Gastrocnemius medialis (tissue), 4 donors: ENCODE results near the gene KRTAP20-2. TPM values are rescaled to one million over a fixed set of nuclear protein-coding genes. Genes with fewer than 3 reads are reported as not detected.

ENCODE experiments used
- ATAC-seq, 2 donors: fragments of 150-250 bp; one replicate each; pipeline ENCODE4 v1.9.1; 2016
- DNase-seq, 2 donors: peaks; one replicate each; pipeline ENCODE4 v3.0.0-alpha.2; 2019
- H3K27ac ChIP-seq, 4 donors: fragments of 200-600 bp; sonication (generic); 1 replicate in 1 of 4; 2 replicates in 3 of 4; pipeline ENCODE4 v1.5.1; 2016 to 2018; ENCODE audit warnings: mild to moderate bottlenecking in 2 of 4, moderate library complexity in 1 of 4
- H3K27me3 ChIP-seq, 3 donors: fragments of 200-600 bp; sonication (generic) in 2 of 3; 1 replicate in 1 of 3; 2 replicates in 2 of 3; pipeline versions ENCODE4 v1.5.1 to v1.6.0; 2016 to 2019; ENCODE audit warnings: mild to moderate bottlenecking in 1 of 3, moderate library complexity in 1 of 3
- H3K36me3 ChIP-seq, 2 donors: fragments of 200-600 bp; sonication (generic) in 1 of 2; one replicate each; pipeline ENCODE4 v1.5.1; 2017 to 2018
- H3K4me1 ChIP-seq, 2 donors: fragments of 200-600 bp; sonication (generic) in 1 of 2; one replicate each; pipeline ENCODE4 v1.5.1; 2016 to 2017; ENCODE audit warnings: mild to moderate bottlenecking in 2 of 2
- H3K4me3 ChIP-seq, 4 donors: fragments of 200-600 bp; sonication (generic) in 3 of 4; 1 replicate in 1 of 4; 2 replicates in 3 of 4; pipeline ENCODE4 v1.5.1; 2016 to 2019; ENCODE audit warnings: mild to moderate bottlenecking in 2 of 4
- H3K9me3 ChIP-seq, 3 donors: fragments of 200-600 bp; sonication (generic) in 2 of 3; 1 replicate in 1 of 3; 2 replicates in 2 of 3; pipeline ENCODE4 v1.5.1; 2016 to 2019
- CTCF ChIP-seq, 5 experiments: fragments of 450-650 bp in 3 of 5; fragments of 200-600 bp in 2 of 5; sonication (generic) in 2 of 5; IDR thresholded peaks in 4 of 5; conservative IDR thresholded peaks in 1 of 5; 1 replicate in 4 of 5; 2 replicates in 1 of 5; pipeline ENCODE4 v1.5.1; 2016 to 2019; ENCODE audit warnings: antibody characterized with exemption in 5 of 5, mild to moderate bottlenecking in 3 of 5, moderate library complexity in 3 of 5
- POLR2A ChIP-seq, 2 donors: fragments of 450-650 bp; IDR thresholded peaks; one replicate each; pipeline ENCODE4 v1.6.1; 2017; ENCODE audit warnings: antibody characterized with exemption in 2 of 2, mild to moderate bottlenecking in 2 of 2, moderate library complexity in 2 of 2
- in situ Hi-C, 4 donors: fragments of 200-750 bp; cut with MboI; loops; one replicate each; pipeline versions ENCODE4 v1.15.0 to v1.8.0; 2017; ENCODE audit warnings: low sequenced_read_pairs in 4 of 4
- intact Hi-C: fragments of 100-400 bp; cut with DNase I; formaldehyde crosslinking; loops from one replicate; pipeline ENCODE4 v1.15.1; 2023; ENCODE audit warnings: low total_unique reads
- total RNA-seq, 4 donors: library from RNA; depleted of rRNA; stranded (reverse); fragments of >200 nt; gene quantifications; one replicate each; pipeline versions ENCODE4 v1.1.0 to v1.2.3, GENCODE V29; 2016

The KRTAP20-2 gene
- total RNA-seq, 4 donors from 2014 or later: not detected

GRCh38 chr21:30652891-30653290, 17.9 kb downstream of the KRTAP20-2 start:
- DNase-seq: no peak
- no peaks in the 10 kb centered on the region for H3K4me1 ChIP-seq
- no peaks in the 10 kb centered on the region for H3K27me3 ChIP-seq
- H3K27ac ChIP-seq: no peak overlapping the region
- H3K9me3 ChIP-seq: no peaks in the 10 kb centered on the region
- intact Hi-C loops (no loop called here), in situ Hi-C loops (no loop called here)
- H3K36me3 ChIP-seq: no peaks in the 10 kb centered on the region
- TF ChIP-seq CTCF (IDR thresholded peaks at IDR 0.05 in 4 of 5, conservative IDR thresholded peaks at IDR 0.05 in 1 of 5) (no peak), POLR2A (IDR thresholded peaks at IDR 0.05) (no peak)
- ATAC-seq: no peak
- H3K4me3 ChIP-seq: no peak overlapping the region

- H3K4me3 ChIP-seq: no peak overlapping the region
- DNase-seq: no peak
- no peaks in the 10 kb centered on the region for H3K36me3 ChIP-seq
- intact Hi-C loops: no loop called here
- no peaks in the 10 kb centered on the region for H3K27me3 ChIP-seq
- no peak overlapping the region for H3K27ac ChIP-seq
- H3K9me3 ChIP-seq: no peaks in the 10 kb centered on the region
- TF ChIP-seq POLR2A (IDR thresholded peaks at IDR 0.05) (no peak), CTCF (IDR thresholded peaks at IDR 0.05 in 4 of 5, conservative IDR thresholded peaks at IDR 0.05 in 1 of 5) (no peak)
- H3K4me1 ChIP-seq: no peaks in the 10 kb centered on the region
- no peak for ATAC-seq
- in situ Hi-C loops: no loop called here
Measured at GRCh38 chr21:30668776-30669175, 33.8 kb downstream of the KRTAP20-2 start.

GRCh38 chr21:30672985-30673650, 38.1 kb downstream of the KRTAP20-2 start:
- H3K4me3 ChIP-seq: no peak overlapping the region
- H3K4me1 ChIP-seq: no peaks in the 10 kb centered on the region
- in situ Hi-C loops (no loop called here), intact Hi-C loops (no loop called here)
- H3K27me3 ChIP-seq: no peaks in the 10 kb centered on the region
- no peaks in the 10 kb centered on the region for H3K9me3 ChIP-seq
- no peak overlapping the region for H3K27ac ChIP-seq
- no peak for DNase-seq
- TF ChIP-seq POLR2A (IDR thresholded peaks at IDR 0.05) (no peak), CTCF (IDR thresholded peaks at IDR 0.05 in 4 of 5, conservative IDR thresholded peaks at IDR 0.05 in 1 of 5) (no peak)
- H3K36me3 ChIP-seq: no peaks in the 10 kb centered on the region
- no peak for ATAC-seq

- Histone ChIP-seq H3K36me3 (no peaks in the 10 kb centered on the region), H3K27ac (no peak overlapping the region), H3K4me3 (no peak overlapping the region), H3K4me1 (no peaks in the 10 kb centered on the region), H3K27me3 (no peaks in the 10 kb centered on the region), H3K9me3 (no peaks in the 10 kb centered on the region)
- in situ Hi-C loops: no loop called here
- TF ChIP-seq POLR2A (IDR thresholded peaks at IDR 0.05): no peak
- no peak for TF ChIP-seq CTCF (IDR thresholded peaks at IDR 0.05 in 4 of 5, conservative IDR thresholded peaks at IDR 0.05 in 1 of 5)
- DNase-seq (no peak), ATAC-seq (no peak)
- intact Hi-C loops: no loop called here
Measured at GRCh38 chr21:30674312-30674711, 39.3 kb downstream of the KRTAP20-2 start.

- Histone ChIP-seq H3K4me1 (no peaks in the 10 kb centered on the region), H3K36me3 (no peaks in the 10 kb centered on the region), H3K27me3 (no peaks in the 10 kb centered on the region), H3K4me3 (no peak overlapping the region), H3K27ac (no peak overlapping the region), H3K9me3 (no peaks in the 10 kb centered on the region)
- intact Hi-C loops (no loop called here), in situ Hi-C loops (no loop called here)
- TF ChIP-seq CTCF (IDR thresholded peaks at IDR 0.05 in 4 of 5, conservative IDR thresholded peaks at IDR 0.05 in 1 of 5) (no peak), POLR2A (IDR thresholded peaks at IDR 0.05) (no peak)
- DNase-seq (no peak), ATAC-seq (no peak)
Measured at GRCh38 chr21:30676737-30677136, 41.7 kb downstream of the KRTAP20-2 start.
